CD1c-positive myeloid dendritic cell (primary cell): ENCODE results near the gene ZNF423.
A peak's percentile ranks its signal among the peaks of the same experiment; 100 is the strongest.
"Not testable (repeated sequence)": the region's sequence is repeated elsewhere in the genome, so short reads cannot be mapped to it uniquely, and the experiment has no call there.

ENCODE experiments used
- DNase-seq: peaks from one replicate; pipeline ENCODE4 v3.0.0-alpha.2; 2016; ENCODE audit errors: extremely low spot score

Gene ZNF423

DNA sequence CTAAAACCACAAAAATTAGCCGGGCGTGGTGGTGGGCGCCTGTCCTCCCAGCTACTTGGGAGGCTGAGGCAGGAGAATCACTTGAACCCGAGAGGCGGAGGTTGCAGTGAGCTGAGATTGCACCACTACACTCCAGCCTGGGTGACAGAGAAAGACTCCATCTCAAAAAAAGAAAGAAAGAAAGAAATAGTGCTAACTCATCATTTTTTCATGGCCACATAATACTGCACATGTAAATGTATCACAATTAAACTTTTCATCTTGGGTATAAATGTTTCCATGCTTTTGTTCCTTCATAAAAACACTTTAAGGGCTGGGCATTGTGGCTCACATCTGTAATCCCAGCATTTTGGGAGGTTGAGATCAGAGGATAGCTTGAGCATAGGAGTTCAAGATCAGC, 15.9 kb upstream of the ZNF423 start:
- DNase-seq: not testable (repeated sequence)

- no peak for DNase-seq
Observed at GRCh38 chr16:49869731-49870130, 13.8 kb upstream of the ZNF423 start.

DNA sequence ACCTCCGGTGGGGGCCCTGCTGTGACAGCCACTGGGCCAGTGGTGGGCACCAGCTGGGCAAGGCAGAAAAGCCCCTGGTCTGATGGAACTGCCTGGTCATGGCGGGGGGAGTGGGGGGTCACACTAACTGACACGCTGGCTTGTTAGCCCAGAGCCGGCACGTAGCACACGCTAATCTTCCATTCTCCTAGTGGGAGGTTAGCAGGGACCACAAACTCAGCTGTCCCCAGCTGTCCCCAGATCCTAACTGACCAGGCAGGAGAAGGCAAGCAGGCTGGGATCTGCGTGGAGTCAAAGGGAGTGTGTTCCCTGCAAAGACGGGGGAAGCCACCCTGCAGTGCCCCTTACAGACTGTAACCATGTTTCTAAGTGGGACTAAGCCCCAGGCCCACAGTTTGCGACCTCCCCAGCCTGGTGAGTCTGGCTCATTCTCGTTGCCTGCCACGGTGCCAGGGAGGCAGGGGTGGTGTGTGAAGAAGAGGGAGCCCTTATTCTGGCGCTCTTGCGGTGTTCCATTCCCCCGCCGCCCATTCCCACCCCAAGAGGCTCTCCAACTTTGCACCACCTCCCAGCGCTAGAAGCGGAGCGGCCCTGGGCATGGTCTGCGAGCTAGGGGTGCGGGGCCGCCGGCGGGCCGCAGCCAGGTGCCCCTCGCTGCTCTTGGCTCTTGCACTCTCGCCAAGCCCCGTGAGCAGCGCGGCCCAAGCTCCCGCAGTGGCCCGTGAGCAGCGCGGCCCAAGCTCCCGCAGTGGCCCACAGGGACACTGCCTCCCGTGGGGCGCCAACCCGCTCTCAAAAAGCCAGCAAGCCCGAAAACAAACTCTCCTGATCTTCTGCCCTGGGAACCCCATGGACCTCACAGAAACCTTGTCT, 12.1 kb upstream of the ZNF423 start:
- DNase-seq: no peak

- DNase-seq: no peak
Observed at GRCh38 chr16:49867234-49867633, 11.3 kb upstream of the ZNF423 start.

- DNase-seq: no peak
Observed at GRCh38 chr16:49866595-49867071, 10.7 kb upstream of the ZNF423 start.

DNA sequence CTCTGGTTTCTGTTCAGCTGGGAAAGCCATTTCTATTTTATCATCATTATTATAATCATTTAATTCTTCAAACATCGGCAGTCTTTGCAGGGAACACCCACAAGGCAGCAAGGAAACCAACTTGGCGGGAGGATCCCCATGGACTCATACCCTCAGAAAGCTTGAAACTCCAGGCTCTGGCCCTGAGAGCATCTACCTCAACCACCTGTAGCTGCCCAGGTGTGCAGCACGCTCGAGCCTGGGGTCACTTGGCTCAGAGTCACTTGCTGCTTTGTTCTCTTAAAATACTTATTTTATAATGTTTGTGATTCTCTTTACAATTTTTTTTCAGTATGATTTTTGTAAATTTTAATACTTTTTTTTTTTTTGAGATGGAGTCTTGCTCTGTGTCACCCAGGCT, 6.8 kb upstream of the ZNF423 start:
- no peak for DNase-seq

DNA sequence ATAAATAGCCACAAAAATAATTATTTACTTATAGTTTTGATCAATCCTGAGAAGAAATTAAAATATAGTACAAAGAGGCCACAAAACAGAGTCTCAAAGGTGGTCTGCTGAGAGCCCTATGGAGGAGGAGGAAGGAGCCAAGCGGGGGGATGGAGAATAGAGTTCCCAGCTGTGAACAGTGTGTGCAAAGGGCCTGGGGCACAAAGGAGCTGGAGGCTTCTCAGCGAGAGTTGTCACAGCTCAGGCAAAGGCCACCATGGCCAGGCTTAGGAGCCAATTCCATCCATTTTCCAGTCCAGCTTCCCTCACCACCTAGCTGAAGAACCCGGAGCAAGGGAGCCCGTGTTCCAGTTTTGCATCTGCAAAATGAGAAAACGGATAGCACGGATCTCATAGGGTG, 5.4 kb upstream of the ZNF423 start:
- no peak for DNase-seq

DNA sequence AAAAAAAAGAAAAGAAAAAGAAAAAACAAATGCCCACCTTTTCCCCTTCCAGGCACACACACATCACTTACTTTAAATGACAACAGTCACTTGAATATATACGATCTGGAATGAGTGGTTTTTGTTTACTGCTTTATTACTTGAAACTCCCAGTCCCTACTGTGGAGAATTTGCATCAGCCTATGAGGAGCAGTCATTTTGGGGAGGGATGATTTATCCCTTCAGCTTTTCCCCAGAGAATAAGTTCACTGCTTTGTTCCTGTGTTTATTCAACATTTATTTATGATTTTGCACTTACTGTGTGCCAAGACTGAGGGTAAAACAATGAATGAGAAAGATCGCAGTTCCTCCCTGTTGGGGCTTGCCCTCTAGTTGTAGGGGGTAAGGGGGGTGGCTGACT, 4.7 kb upstream of the ZNF423 start:
- DNase-seq: no peak

- DNase-seq: peak; percentile 36
Observed at GRCh38 chr16:49859125-49859811, 3.4 kb upstream of the ZNF423 start.

- DNase-seq: peak; percentile 25
Observed at GRCh38 chr16:49858200-49859124, 2.5 kb upstream of the ZNF423 start.

DNA sequence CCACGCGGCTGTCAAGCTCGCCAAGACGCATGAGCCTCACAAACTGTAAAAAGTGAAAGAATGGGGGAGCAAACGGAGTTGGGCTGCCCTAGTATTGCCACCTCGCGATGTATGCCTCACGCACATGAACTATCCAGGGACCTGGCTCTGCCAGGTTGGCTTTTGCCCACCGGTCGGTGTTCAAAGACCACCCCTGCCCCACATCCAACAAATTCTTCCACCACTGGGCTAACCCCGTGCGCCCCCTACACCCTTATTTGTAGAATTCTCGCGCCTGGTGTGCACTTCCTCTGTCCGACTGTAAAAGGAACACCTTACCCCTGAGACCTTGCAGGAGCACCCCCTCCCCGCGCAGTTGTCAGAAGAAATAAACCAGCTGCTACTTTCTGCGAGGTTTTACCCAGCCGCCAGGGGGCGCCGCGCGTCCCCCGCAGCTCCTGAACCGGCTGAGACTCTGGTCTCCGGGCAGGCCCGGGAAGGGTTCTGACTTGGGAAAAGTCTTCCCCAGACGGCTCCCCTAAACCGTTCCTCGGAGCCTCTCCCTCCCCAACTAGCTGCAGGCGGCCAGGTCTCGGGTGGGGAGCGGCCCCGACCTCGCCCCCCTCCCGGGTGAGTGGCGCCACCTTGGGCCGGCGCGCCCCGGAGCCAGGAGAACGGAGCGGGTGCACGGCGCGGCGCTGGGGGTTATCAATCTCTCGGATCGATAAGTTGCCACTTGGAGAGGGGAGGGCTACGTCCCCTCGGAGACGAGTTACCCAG, 1.7 kb upstream of the ZNF423 start:
- peak; percentile 56 for DNase-seq

DNA sequence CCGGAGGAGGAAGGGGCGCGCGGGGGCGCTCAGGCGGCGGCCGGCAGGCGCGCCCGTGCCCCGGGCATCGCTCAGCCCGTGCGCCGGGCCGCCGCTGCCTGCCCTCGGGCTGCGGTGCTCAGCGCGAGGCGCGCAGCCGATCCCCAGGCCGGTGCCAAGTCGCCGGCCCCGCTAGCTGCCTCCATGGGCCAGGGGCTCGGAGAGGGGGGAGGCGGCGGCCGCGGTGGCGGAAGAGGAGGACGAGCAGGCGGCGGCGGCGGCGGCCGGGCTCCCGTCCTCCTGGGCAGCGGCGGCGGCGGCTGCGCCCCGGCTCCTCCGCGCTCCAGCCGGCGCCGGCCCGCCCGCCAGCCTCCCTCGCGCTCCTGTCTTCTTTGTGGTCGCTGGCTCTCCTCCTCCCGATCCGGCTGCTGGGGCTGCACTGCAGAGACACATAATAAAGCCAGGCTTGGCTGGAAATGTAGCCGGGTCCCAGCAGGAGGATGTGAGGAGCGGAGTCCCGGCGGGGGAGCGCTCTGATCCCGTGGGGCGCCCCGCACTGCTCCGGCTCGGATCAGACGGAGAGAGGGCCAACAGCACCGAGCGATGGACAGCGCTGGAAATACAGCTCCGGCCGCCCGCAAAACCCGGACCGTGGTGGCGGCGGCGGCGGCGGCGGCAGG, 889 bp upstream of the ZNF423 start:
- peak; percentile 16 for DNase-seq

DNA sequence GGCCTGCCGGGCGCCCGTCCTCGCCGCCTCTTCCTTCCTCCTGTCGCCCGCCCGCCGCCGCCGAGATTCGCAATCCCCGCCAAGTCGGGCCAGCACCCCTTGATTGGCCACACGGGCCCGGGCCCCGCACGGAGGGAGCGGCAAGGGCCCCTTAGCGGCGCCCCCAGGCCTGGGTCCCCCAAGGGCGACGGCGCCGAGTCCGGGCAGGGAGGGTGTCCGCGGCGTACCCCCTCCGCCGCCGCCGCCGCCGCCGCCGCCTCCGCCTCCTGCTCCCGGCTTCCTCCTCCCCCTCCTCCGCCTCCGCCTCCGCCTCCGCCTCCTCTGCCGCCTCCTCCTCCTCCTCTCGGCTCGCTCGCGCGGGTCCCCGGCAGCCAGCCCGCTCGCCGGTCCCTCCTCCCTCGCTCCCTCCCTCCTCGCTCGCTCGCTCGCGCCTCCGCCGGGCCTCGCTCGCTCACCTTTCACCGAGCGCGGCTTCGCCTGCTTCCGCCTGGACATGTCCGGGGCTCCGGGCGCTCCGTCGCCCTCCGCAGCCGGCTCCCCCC, 561 bp downstream of the ZNF423 start:
- DNase-seq: peak; percentile 32

GRCh38 chr16:49854796-49855203, 1.1 kb downstream of the ZNF423 start:
- DNase-seq: no peak

DNA sequence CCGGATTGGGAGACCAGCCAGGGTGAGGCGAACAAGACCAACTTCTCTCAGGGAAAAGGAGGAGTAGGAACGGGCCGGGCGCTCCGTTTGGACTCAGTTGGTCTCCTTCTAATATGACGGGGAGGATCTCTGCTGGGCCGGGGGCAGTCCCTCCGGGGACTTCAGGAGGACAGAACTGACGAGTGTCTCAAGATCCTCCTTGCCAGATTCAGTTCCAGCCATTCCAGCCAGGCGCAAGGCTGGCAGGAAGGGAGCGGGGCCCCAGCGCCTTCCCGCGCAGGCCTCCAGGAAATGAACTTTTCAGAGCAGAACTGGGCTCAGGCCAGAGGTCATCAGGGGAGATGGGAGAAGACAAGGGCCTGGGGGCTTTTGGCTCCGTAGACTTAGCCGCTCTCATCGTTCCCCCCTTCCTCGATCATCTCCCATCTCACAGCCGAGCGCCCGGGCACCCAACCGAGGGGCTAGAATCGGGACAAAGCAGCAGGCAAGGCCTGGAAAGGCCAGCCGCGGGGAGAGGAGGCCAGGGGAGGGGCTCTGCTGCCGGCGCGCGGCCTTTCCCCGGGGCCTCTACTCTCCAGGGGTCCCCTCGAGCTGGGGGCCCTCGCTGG, 1.6 kb downstream of the ZNF423 start:
- DNase-seq: no peak

- DNase-seq: no peak
Observed at GRCh38 chr16:49852279-49852678, 3.6 kb downstream of the ZNF423 start.

GRCh38 chr16:49851468-49851787, 4.5 kb downstream of the ZNF423 start:
- DNase-seq: no peak

DNA sequence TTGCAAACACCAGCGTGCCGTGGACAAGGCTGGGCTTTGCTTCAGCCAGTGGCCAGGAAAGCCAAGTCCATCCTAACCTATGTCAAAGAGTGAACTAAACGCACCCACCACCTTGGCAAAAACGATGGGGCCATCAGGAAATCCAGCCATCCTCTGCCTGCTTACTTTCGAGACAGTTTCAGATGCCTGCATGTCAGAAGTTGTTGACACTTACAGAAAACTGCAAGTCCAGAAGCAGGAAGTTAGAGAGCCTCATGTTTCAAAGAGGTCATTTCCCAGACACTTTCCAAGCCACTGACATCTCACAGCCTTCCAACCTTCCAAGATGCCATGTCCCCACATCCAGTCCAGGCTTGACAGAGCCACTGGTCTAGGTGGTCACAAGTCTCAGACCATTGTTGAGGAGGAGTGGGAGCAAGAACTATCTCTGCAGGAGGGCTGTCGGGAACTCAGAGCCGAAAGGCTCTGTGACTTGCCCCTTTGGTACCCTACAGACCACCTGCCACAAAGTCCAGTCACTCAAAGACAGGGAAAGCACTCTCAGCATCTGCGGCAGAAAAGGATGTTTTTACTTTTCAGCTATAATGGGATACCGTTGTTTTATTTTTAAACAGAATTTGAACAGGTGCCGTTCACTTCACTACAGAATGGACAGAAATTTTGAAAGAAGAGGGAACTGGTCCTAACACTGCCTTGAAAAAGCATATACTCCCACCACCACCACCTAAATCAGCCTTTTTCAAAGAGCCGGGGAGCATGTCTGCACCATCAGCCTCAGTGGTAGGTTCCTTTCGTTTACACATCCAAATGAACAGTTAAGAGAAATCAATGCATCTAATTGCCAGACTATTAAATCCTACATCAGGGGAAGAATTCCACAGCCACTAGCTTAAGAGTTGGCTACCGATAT, 5.1 kb downstream of the ZNF423 start:
- no peak for DNase-seq

DNA sequence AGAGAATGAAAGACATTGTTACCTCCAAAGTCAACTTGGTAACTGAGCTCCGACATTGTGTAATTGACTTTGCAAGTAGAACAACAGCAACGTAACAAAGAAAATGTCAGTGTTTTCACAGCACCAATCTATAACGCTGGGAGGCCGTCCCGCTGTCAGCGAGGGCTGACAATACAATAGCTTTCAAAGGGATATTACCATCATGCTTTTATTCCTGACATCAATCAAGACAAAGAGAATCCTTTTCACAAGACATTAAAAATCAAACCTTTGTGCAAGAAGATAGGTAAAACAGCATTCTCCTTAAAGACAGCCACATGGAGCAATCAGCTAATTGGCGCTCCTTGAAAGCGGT, 6.2 kb downstream of the ZNF423 start:
- DNase-seq: no peak
